ENCODE measurements around the gene ATP13A2.

DNA sequence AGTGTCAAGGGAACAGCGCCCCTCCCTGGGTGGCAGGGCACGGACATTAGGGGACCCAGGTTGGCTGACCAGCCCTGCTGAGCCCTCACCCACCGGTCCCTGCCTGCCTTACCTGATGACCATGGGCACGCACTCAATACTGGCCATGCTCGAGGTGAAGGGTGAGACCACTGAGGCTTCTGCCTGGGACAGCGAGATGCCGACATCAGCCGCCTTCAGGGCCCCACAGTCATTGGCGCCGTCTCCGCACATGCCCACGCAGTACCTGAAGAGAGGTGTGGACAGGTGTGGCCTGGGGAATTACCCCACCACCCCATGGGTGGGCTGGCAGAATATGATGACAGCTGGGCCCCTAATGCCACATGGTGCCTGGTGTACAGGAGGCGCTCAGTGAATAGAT lies 23.5 kb downstream of the ATP13A2 start:
- TF ChIP-seq, protein P1, sequence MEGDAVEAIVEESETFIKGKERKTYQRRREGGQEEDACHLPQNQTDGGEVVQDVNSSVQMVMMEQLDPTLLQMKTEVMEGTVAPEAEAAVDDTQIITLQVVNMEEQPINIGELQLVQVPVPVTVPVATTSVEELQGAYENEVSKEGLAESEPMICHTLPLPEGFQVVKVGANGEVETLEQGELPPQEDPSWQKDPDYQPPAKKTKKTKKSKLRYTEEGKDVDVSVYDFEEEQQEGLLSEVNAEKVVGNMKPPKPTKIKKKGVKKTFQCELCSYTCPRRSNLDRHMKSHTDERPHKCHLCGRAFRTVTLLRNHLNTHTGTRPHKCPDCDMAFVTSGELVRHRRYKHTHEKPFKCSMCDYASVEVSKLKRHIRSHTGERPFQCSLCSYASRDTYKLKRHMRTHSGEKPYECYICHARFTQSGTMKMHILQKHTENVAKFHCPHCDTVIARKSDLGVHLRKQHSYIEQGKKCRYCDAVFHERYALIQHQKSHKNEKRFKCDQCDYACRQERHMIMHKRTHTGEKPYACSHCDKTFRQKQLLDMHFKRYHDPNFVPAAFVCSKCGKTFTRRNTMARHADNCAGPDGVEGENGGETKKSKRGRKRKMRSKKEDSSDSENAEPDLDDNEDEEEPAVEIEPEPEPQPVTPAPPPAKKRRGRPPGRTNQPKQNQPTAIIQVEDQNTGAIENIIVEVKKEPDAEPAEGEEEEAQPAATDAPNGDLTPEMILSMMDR (IDR thresholded peaks at IDR 0.05) = no peak
- no peak for TF ChIP-seq EZH2phosphoT487 (IDR thresholded peaks at IDR 0.05)
- TF ChIP-seq EZH2 (IDR thresholded peaks at IDR 0.05) = no peak

Measured in neural progenitor cell (in vitro differentiated cells).